Neural cell (in vitro differentiated cells): ENCODE data around the gene FEN1.

Experiments used
- EP300 ChIP-seq: fragments of 450-650 bp; conservative IDR thresholded peaks from 2 replicates; pipeline ENCODE4 v1.6.1; 2014; ENCODE audit warnings: antibody characterized with exemption, mild to moderate bottlenecking, moderate library complexity; ENCODE audit not compliant: poor library complexity, severe bottlenecking
- RAD21 ChIP-seq: fragments of 450-650 bp; conservative IDR thresholded peaks from 2 replicates; pipeline ENCODE4 v1.6.1; 2014; ENCODE audit warnings: antibody characterized with exemption, mild to moderate bottlenecking, moderate library complexity
- TAF1 ChIP-seq: IDR thresholded peaks from 2 replicates; pipeline ENCODE4 v1.6.1; 2012; ENCODE audit warnings: low read depth
- TF ChIP-seq, protein P1 (sequence below): fragments of 450-650 bp; IDR thresholded peaks from 2 replicates; pipeline ENCODE4 v1.5.1; 2014; ENCODE audit warnings: antibody characterized with exemption, mild to moderate bottlenecking, moderate library complexity; ENCODE audit not compliant: poor library complexity, severe bottlenecking

GRCh38 chr11:61779666-61780525 is 12.8 kb upstream of the FEN1 start:
- TF ChIP-seq RAD21 (no peak), EP300 (no peak), TAF1 (no peak)
- TF ChIP-seq, protein P1, sequence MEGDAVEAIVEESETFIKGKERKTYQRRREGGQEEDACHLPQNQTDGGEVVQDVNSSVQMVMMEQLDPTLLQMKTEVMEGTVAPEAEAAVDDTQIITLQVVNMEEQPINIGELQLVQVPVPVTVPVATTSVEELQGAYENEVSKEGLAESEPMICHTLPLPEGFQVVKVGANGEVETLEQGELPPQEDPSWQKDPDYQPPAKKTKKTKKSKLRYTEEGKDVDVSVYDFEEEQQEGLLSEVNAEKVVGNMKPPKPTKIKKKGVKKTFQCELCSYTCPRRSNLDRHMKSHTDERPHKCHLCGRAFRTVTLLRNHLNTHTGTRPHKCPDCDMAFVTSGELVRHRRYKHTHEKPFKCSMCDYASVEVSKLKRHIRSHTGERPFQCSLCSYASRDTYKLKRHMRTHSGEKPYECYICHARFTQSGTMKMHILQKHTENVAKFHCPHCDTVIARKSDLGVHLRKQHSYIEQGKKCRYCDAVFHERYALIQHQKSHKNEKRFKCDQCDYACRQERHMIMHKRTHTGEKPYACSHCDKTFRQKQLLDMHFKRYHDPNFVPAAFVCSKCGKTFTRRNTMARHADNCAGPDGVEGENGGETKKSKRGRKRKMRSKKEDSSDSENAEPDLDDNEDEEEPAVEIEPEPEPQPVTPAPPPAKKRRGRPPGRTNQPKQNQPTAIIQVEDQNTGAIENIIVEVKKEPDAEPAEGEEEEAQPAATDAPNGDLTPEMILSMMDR, result no peak
